ENCODE results near the gene TEX52. TPM values are rescaled to one million over a fixed set of nuclear protein-coding genes. Genes with fewer than 3 reads are reported as not detected.

TEX52 gene
- total and polyA plus RNA-seq, 2 experiments from 2014 or later, result not detected

DNA sequence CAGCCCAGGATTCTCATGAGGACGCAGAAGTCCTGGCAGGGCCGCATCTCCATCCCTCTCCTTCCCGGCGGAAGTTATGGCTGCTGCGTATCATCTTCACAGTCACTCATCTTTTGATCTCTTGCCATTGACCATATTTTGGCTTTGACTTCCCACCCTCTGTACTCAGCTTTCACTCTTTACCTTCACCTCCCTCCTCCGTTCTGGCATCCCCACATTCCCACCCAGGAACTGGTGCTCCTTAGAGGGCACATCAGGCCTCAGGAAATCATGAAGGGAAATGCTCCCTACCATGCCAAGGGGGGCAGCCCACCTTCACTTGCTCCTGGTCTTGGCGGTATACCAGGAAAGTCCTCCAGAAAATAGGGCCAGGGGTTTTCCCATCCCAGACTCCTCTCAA is 1.3 kb downstream of the TEX52 start:
- 0 out of 2 replicates have a peak, but pooled peaks cover 7% of the 10 kb centered on the region for H3F3A ChIP-seq (replicated peaks; ENCODE audit: low read depth)
- H3K4me1 ChIP-seq (ENCODE audit: insufficient read depth), result peaks cover 8% of the 10 kb centered on the region; the same call in 1 of the 2 replicates
- Mint-ChIP-seq H3K9me3 (no peaks in the 10 kb centered on the region), H3K4me1 (peaks cover 18% of the 10 kb centered on the region), H3K4me3 (no peak overlapping the region), H3K27ac (no peak overlapping the region), H3K27me3 (ENCODE audit: insufficient read depth, low read depth, poor library complexity) (peaks cover 26% of the 10 kb centered on the region), H3K36me3 (ENCODE audit: low read depth) (peaks cover 27% of the 10 kb centered on the region)
- H3K36me3 ChIP-seq (ENCODE audit: insufficient read depth), result peaks cover 18% of the 10 kb centered on the region; the same call in 1 of the 2 replicates
- H3K4me3 ChIP-seq, result no peak overlapping the region
- H3K79me2 ChIP-seq (replicated peaks; ENCODE audit: insufficient read depth), result no peaks in the 10 kb centered on the region
- ATAC-seq (no peak), DNase-seq (ENCODE audit: low spot score) (no peak)
- H3K27me3 ChIP-seq (ENCODE audit: insufficient read depth), result no peaks in the 10 kb centered on the region
- no peak overlapping the region for H2AFZ ChIP-seq
- H3K4me2 ChIP-seq, result no peak overlapping the region
- no peak for TF ChIP-seq STAT1 (IDR thresholded peaks at IDR 0.05; ENCODE audit: unreplicated experiment)
- TF ChIP-seq EZH2 (IDR thresholded peaks at IDR 0.05; ENCODE audit: low read depth, unreplicated experiment), result no peak
- TF ChIP-seq NANOG (IDR thresholded peaks at IDR 0.05; ENCODE audit: borderline replicate concordance), result no peak
- TF ChIP-seq POLR2AphosphoS5 (IDR thresholded peaks at IDR 0.05; ENCODE audit: low read depth), result no peak
- no peak for TF ChIP-seq EZH2phosphoT487 (IDR thresholded peaks at IDR 0.05; ENCODE audit: unreplicated experiment)
- TF ChIP-seq ZNF331 (CRISPR knock-in tag; IDR thresholded peaks at IDR 0.05; ENCODE audit: low read depth), result no peak
- TF ChIP-seq, protein P1, sequence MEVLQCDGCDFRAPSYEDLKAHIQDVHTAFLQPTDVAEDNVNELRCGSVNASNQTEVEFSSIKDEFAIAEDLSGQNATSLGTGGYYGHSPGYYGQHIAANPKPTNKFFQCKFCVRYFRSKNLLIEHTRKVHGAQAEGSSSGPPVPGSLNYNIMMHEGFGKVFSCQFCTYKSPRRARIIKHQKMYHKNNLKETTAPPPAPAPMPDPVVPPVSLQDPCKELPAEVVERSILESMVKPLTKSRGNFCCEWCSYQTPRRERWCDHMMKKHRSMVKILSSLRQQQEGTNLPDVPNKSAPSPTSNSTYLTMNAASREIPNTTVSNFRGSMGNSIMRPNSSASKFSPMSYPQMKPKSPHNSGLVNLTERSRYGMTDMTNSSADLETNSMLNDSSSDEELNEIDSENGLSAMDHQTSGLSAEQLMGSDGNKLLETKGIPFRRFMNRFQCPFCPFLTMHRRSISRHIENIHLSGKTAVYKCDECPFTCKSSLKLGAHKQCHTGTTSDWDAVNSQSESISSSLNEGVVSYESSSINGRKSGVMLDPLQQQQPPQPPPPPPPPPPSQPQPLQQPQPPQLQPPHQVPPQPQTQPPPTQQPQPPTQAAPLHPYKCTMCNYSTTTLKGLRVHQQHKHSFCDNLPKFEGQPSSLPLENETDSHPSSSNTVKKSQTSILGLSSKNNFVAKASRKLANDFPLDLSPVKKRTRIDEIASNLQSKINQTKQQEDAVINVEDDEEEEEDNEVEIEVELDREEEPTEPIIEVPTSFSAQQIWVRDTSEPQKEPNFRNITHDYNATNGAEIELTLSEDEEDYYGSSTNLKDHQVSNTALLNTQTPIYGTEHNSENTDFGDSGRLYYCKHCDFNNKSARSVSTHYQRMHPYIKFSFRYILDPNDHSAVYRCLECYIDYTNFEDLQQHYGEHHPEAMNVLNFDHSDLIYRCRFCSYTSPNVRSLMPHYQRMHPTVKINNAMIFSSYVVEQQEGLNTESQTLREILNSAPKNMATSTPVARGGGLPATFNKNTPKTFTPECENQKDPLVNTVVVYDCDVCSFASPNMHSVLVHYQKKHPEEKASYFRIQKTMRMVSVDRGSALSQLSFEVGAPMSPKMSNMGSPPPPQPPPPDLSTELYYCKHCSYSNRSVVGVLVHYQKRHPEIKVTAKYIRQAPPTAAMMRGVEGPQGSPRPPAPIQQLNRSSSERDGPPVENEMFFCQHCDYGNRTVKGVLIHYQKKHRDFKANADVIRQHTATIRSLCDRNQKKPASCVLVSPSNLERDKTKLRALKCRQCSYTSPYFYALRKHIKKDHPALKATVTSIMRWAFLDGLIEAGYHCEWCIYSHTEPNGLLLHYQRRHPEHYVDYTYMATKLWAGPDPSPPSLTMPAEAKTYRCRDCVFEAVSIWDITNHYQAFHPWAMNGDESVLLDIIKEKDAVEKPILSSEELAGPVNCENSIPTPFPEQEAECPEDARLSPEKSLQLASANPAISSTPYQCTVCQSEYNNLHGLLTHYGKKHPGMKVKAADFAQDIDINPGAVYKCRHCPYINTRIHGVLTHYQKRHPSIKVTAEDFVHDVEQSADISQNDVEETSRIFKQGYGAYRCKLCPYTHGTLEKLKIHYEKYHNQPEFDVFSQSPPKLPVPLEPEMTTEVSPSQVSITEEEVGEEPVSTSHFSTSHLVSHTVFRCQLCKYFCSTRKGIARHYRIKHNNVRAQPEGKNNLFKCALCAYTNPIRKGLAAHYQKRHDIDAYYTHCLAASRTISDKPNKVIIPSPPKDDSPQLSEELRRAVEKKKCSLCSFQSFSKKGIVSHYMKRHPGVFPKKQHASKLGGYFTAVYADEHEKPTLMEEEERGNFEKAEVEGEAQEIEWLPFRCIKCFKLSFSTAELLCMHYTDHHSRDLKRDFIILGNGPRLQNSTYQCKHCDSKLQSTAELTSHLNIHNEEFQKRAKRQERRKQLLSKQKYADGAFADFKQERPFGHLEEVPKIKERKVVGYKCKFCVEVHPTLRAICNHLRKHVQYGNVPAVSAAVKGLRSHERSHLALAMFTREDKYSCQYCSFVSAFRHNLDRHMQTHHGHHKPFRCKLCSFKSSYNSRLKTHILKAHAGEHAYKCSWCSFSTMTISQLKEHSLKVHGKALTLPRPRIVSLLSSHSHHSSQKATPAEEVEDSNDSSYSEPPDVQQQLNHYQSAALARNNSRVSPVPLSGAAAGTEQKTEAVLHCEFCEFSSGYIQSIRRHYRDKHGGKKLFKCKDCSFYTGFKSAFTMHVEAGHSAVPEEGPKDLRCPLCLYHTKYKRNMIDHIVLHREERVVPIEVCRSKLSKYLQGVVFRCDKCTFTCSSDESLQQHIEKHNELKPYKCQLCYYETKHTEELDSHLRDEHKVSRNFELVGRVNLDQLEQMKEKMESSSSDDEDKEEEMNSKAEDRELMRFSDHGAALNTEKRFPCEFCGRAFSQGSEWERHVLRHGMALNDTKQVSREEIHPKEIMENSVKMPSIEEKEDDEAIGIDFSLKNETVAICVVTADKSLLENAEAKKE (CRISPR knock-in tag; IDR thresholded peaks at IDR 0.05), result no peak
- no peak for TF ChIP-seq ZNF114 (CRISPR knock-in tag; IDR thresholded peaks at IDR 0.05)
- H3K9me2 ChIP-seq (ENCODE audit: insufficient read depth), result no peaks in the 10 kb centered on the region
- peaks cover 9% of the 10 kb centered on the region; the same call in 1 of the 2 replicates for H4K20me1 ChIP-seq (replicated peaks; ENCODE audit: insufficient read depth)
- H3K27ac ChIP-seq (ENCODE audit: low read depth), result no peak overlapping the region

Measured in GM23338 (cell line).